ES-I3 (cell line): ENCODE measurements around the gene RERE.

Experiments
- H3K36me3 ChIP-seq: 2 replicates; pipeline ENCODE4 v1.6.1; 2013; ENCODE audit warnings: mild to moderate bottlenecking, low read length, control low read depth, moderate library complexity; ENCODE audit not compliant: insufficient read depth
- H3K4me1 ChIP-seq: 2 replicates; pipeline ENCODE4 v1.6.1; 2013; ENCODE audit warnings: mild to moderate bottlenecking, control low read depth, low read length; ENCODE audit not compliant: insufficient read depth
- H3K9ac ChIP-seq: 2 replicates; pipeline ENCODE4 v1.6.1; 2013; ENCODE audit warnings: low read depth, mild to moderate bottlenecking, low read length, moderate library complexity
- H3K9me3 ChIP-seq: 2 replicates; pipeline ENCODE4 v1.6.1; 2013; ENCODE audit warnings: mild to moderate bottlenecking, low read length, moderate library complexity; ENCODE audit not compliant: control insufficient read depth, insufficient read depth

Gene RERE

GRCh38 chr1:8767006-8767405, 50.4 kb downstream of the RERE start:
- H3K4me1 ChIP-seq: peaks cover 9% of the 10 kb centered on the region
- no peaks in the 10 kb centered on the region for H3K9me3 ChIP-seq
- no peak overlapping the region for H3K9ac ChIP-seq
- H3K36me3 ChIP-seq: no peaks in the 10 kb centered on the region

DNA sequence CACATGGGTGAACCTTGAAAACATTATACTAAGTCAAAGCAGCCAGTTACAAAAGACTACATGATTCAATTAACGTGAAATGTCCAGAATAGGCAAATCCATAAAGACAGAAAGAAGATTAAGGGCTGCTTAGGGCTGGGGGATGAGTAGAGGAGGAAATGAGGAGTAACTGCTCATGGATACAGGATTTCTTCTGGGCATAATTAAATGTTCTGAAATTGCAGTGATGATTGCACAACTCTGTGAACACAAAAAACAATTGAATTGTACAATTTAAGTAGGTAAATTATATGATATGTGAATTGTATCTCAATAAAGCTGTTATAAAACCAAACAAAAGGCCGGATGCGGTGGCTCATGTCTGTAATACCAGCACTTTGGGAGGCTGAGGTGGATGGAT, 52.2 kb downstream of the RERE start:
- H3K9ac ChIP-seq: no peak overlapping the region

GRCh38 chr1:8764293-8764937, 53.0 kb downstream of the RERE start:
- Histone ChIP-seq H3K4me1 (peaks cover 9% of the 10 kb centered on the region), H3K36me3 (no peaks in the 10 kb centered on the region), H3K9me3 (no peaks in the 10 kb centered on the region), H3K9ac (no peak overlapping the region)

More for the DNA sequence above, 52.2 kb downstream of the RERE start:
- H3K9me3 ChIP-seq: no peaks in the 10 kb centered on the region
- no peaks in the 10 kb centered on the region for H3K36me3 ChIP-seq
- H3K4me1 ChIP-seq: peaks cover 9% of the 10 kb centered on the region

DNA sequence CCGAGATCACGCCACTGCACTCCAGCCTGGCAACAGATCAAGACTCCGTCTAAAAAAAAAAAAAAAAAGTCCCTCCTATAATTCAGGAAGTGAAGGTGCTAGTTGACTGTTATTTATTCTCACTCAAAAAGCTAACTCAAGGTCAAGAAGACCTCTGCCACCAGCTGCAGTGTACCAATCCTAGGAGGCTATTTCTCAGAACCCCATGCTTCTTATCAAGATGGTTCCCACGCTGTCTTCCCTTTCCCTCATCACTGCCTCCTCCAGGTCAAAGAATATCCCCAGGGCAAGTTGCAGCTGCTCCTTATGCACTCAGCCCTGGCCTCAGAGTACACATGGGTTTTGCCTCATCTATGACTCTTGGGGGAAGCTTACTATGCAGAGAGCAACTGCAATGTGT, 53.6 kb downstream of the RERE start:
- Histone ChIP-seq H3K9ac (no peak overlapping the region), H3K36me3 (no peaks in the 10 kb centered on the region), H3K9me3 (no peaks in the 10 kb centered on the region), H3K4me1 (peaks cover 9% of the 10 kb centered on the region)

- peaks cover 20% of the 10 kb centered on the region for H3K4me1 ChIP-seq
- H3K9me3 ChIP-seq: no peaks in the 10 kb centered on the region
- no peaks in the 10 kb centered on the region for H3K36me3 ChIP-seq
- H3K9ac ChIP-seq: no peak overlapping the region
Observed at GRCh38 chr1:8754993-8755392, 62.4 kb downstream of the RERE start.

DNA sequence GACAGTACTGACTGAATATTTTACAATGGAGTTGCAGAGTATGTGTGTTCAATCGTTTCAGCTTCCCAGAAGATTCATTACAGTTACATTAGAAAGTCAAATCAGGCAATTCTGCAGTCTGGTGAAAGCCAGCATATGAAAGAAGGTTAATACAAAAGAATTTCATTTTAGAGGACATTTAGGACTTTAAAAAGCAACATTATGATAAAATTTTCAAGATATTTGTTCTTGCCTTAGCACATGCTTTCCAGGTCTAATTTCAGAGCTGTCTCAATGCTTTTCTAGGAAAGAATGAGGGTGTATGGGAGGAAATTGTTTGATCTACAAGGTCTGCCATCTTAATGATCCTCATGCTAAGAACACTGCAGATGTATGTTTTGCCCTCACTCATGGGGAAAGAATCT, 63.2 kb downstream of the RERE start:
- H3K36me3 ChIP-seq: no peaks in the 10 kb centered on the region
- H3K4me1 ChIP-seq: peaks cover 20% of the 10 kb centered on the region
- no peak overlapping the region for H3K9ac ChIP-seq

GRCh38 chr1:8753736-8754135, 63.7 kb downstream of the RERE start:
- no peaks in the 10 kb centered on the region for H3K36me3 ChIP-seq
- H3K4me1 ChIP-seq: peaks cover 20% of the 10 kb centered on the region
- H3K9ac ChIP-seq: no peak overlapping the region
- H3K9me3 ChIP-seq: no peaks in the 10 kb centered on the region

More for the DNA sequence above, 63.2 kb downstream of the RERE start:
- H3K9me3 ChIP-seq: no peaks in the 10 kb centered on the region

DNA sequence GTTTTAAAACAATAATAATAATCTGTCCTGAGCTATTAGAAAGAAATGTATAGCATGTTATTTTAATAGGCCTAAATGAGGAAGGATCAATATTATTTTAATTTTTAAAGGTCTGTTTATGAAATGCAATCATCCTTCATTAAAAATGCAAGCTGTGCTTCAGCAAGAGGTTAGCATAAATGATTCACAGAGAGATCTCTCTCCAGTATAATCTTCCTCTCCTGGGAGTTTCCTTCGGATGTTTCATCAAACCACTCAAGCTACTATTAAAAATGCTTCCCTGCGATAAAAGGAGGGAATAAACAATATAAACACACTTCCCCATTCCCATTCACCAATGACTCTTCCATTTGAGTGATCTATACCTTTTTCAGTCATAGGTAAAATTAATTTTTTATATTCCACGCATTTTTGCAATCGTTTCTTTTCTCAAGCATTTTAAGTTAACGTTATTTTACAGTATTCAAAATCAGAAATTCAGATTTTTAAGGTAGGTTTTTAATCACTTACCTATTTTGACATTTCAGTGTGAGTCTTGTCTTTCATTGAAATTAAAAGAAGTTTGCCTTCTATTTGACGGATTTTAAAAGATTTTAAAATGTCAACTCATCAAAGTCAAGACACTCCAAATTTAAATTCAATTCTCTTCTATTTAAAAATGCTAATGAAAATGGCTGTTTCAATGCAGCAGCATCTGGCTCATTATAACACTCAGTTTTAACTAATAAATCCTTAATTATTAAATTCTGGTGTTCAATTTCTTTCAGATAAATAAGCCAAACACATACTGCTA, 64.3 kb downstream of the RERE start:
- Histone ChIP-seq H3K9ac (no peak overlapping the region), H3K9me3 (no peaks in the 10 kb centered on the region), H3K4me1 (peaks cover 20% of the 10 kb centered on the region), H3K36me3 (no peaks in the 10 kb centered on the region)

GRCh38 chr1:8752411-8752810, 65.0 kb downstream of the RERE start:
- Histone ChIP-seq H3K9ac (no peak overlapping the region), H3K4me1 (peaks cover 20% of the 10 kb centered on the region), H3K9me3 (no peaks in the 10 kb centered on the region), H3K36me3 (no peaks in the 10 kb centered on the region)

DNA sequence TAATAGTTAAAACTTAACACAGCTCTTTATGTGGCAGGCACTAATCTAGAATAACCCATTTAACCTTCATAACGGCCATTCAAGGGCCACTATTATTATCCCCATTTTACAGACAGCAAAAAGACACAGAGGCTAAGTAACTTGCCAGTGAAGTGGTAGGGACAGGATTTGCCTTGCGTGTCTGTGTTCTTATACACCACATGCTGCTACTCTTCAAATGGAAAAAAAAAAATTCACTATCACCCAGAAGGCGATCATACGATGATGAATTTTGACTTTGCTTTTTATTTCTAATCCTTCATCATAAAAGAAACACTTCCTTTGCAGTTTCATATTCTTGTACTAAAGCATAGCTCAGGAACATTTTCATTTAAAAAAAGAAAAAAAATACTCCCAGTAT, 65.5 kb downstream of the RERE start:
- peaks cover 20% of the 10 kb centered on the region for H3K4me1 ChIP-seq
- H3K36me3 ChIP-seq: no peaks in the 10 kb centered on the region
- no peak overlapping the region for H3K9ac ChIP-seq
- no peaks in the 10 kb centered on the region for H3K9me3 ChIP-seq

DNA sequence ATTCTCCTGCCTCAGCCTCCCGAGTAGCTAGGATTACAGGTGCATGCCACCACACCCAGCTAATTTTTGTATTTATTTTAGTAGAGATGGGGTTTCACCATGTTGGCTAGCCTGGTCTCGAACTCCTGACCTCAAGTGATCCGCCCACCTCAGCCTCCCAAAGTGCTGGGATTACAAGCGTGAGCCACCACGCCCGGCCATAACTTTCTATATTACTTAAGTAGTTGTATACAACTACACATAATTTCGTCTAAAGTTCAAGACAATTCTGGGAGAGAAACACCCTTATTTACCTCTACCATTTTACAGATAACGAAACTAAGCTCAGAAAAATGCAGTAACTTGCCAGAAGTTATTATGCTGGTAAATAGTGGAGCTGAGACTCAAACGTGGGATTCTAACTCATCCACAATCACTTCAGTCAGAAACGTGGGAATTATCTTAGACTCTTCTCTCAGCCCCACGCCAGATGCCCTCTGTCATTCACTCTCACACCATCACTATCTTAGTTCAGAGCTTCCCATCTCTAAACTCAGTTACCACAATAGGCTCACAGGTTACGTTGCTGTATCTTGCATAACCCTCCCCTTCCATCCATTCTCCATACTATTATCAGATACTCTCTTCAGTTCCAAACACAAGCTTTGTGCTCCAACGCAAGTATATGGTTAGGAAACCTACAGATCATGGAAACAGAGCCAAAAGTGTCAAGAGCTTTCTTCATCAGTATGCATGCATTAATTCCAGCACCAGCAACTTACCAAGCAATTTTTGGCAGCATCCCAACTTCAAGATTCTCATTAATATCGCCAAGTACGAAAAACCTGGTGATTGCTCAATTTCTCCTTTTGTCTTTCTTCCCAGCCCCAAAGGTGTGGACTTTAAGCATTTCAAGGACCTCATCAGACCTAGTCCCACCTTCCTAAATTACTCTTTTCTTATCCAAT, 69.3 kb downstream of the RERE start:
- H3K4me1 ChIP-seq: 0 out of 2 replicates have a peak, but pooled peaks cover 2% of the 10 kb centered on the region
- no peaks in the 10 kb centered on the region for H3K36me3 ChIP-seq
- H3K9me3 ChIP-seq: no peaks in the 10 kb centered on the region
- H3K9ac ChIP-seq: no peak overlapping the region

DNA sequence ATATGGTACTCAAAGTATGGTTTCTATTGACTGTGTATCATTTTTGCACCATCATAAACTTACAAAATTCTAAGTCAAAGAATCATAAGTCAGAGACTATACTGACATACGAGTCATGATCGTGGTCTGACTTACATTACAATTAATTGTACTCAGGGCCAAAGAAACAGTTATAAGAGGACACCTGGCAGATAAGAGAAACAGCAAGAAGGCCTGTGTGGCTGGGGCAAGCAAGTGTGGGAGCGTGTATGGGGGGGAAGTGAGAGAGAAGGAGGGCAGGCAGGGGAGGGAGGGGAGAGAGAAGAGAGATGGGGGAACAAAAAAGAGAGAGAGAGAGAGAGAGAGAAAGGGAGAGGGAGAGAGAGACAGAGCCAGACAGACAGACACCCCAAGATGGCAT, 70.9 kb downstream of the RERE start:
- Histone ChIP-seq H3K9ac (no peak overlapping the region), H3K9me3 (no peaks in the 10 kb centered on the region), H3K36me3 (no peaks in the 10 kb centered on the region), H3K4me1 (0 out of 2 replicates have a peak, but pooled peaks cover 2% of the 10 kb centered on the region)

GRCh38 chr1:8745749-8746390, 71.6 kb downstream of the RERE start:
- no peak overlapping the region for H3K9ac ChIP-seq
- H3K9me3 ChIP-seq: no peaks in the 10 kb centered on the region

DNA sequence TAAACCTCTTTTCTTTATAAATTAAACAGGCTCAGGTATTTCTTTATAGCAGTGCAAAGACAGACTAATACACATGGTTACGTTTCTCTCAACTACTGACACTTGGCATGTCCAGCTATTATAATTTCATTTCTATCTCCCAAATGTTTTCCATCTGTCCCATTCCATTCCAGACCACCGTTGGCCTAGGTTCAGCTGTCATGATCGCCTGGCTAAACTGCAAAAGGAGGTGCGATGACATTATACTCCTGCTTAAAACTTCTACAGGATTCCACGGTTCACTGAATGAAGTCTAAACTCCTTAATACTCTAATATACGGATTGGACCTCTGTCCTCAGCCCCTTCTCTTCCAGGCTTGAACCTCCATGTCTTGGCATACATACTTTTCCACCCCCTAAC, 72.1 kb downstream of the RERE start:
- 0 out of 2 replicates have a peak, but pooled peaks cover 2% of the 10 kb centered on the region for H3K4me1 ChIP-seq
- no peaks in the 10 kb centered on the region; the same call in 1 of the 2 replicates for H3K36me3 ChIP-seq
- H3K9ac ChIP-seq: no peak overlapping the region
- H3K9me3 ChIP-seq: no peaks in the 10 kb centered on the region

More at GRCh38 chr1:8745749-8746390, 71.6 kb downstream of the RERE start:
- Histone ChIP-seq H3K4me1 (0 out of 2 replicates have a peak, but pooled peaks cover 2% of the 10 kb centered on the region), H3K36me3 (no peaks in the 10 kb centered on the region; the same call in 1 of the 2 replicates)
